Vagina (tissue), 2 donors: ENCODE measurements around the gene CCDC88A. TPM values are rescaled to one million over a fixed set of nuclear protein-coding genes. Genes with fewer than 3 reads are reported as not detected.
"Not testable (repeated sequence)": the region's sequence is repeated elsewhere in the genome, so short reads cannot be mapped to it uniquely, and the experiment has no call there.

Experiments
- DNase-seq, 2 donors: peaks; one replicate each; pipeline ENCODE4 v3.0.0-alpha.2; 2017; ENCODE audit errors: extremely low spot score in 2 of 2
- H3K27ac ChIP-seq: fragments of 200-600 bp; sonication (generic); one replicate; pipeline ENCODE4 v1.5.1; 2019
- H3K27me3 ChIP-seq: fragments of 200-600 bp; sonication (generic); one replicate; pipeline ENCODE4 v1.5.1; 2019
- H3K36me3 ChIP-seq, 2 donors: fragments of 200-600 bp; sonication (generic); one replicate each; pipeline ENCODE4 v1.5.1; 2017 to 2019
- H3K4me1 ChIP-seq: fragments of 200-600 bp; sonication (generic); one replicate; pipeline ENCODE4 v1.5.1; 2019
- H3K4me3 ChIP-seq, 2 donors: fragments of 200-600 bp; sonication (generic); 1 replicate in 1 of 2; 2 replicates in 1 of 2; pipeline ENCODE4 v1.5.1; 2016 to 2019
- H3K9me3 ChIP-seq: fragments of 200-600 bp; sonication (generic); one replicate; pipeline ENCODE4 v1.5.1; 2019
- POLR2A ChIP-seq, 2 donors: fragments of 450-650 bp; IDR thresholded peaks; one replicate each; pipeline ENCODE4 v1.6.1; 2017; ENCODE audit warnings: antibody characterized with exemption in 2 of 2, mild to moderate bottlenecking in 2 of 2, moderate library complexity in 2 of 2
- POLR2AphosphoS5 ChIP-seq, 2 donors: sonication (generic); formaldehyde crosslinking; IDR thresholded peaks; one replicate each; pipeline ENCODE4 v1.9.0; 2017; ENCODE audit warnings: antibody characterized with exemption in 2 of 2, mild to moderate bottlenecking in 2 of 2, low read depth in 1 of 2; ENCODE audit not compliant: insufficient read depth in 1 of 2
- intact Hi-C: fragments of 100-400 bp; cut with DNase I; formaldehyde crosslinking; loops from one replicate; pipeline ENCODE4 v1.15.1; 2023
- total RNA-seq: library from RNA; depleted of rRNA; stranded (reverse); fragments of >200 nt; gene quantifications from one replicate; pipeline ENCODE4 v1.2.3, GENCODE V29; 2016
- TF ChIP-seq, protein P1 (sequence below), 3 experiments: fragments of 450-650 bp in 2 of 3; fragments of 200-600 bp in 1 of 3; sonication (generic) in 1 of 3; IDR thresholded peaks; one replicate each; pipeline ENCODE4 v1.5.1; 2017 to 2019; ENCODE audit warnings: antibody characterized with exemption in 3 of 3, mild to moderate bottlenecking in 2 of 3, moderate library complexity in 2 of 3

Gene CCDC88A
- total RNA-seq, 1 donor from 2014 or later, result 34.9 TPM

DNA sequence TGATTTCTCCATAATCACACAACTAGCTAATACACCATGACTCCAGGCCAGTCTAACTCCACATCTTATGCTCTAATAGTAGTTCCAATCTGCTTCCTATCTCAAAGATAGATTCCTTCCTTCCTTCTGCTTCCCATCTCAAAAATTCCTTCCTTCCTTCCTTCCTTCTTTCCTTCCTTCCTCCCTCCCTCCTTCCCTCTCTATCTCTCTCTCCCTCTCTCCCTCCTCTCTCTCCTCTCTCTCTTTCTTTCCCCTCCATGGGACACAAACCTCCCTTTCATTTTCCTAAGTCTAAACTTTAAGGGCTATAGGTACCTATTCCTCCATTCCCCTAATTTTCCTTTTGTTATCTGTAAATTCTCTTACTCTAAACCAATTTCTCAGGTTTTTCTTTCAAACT is 62.5 kb downstream of the CCDC88A start:
- intact Hi-C loops, result no loop called here
- Histone ChIP-seq H3K27me3 (no peaks in the 10 kb centered on the region), H3K27ac (no peak overlapping the region), H3K4me1 (no peaks in the 10 kb centered on the region), H3K9me3 (no peaks in the 10 kb centered on the region), H3K4me3 (no peak overlapping the region), H3K36me3 (peaks cover 0 to 4% of the 10 kb centered on the region in 2 donors)
- DNase-seq, result no peak
- TF ChIP-seq, protein P1, sequence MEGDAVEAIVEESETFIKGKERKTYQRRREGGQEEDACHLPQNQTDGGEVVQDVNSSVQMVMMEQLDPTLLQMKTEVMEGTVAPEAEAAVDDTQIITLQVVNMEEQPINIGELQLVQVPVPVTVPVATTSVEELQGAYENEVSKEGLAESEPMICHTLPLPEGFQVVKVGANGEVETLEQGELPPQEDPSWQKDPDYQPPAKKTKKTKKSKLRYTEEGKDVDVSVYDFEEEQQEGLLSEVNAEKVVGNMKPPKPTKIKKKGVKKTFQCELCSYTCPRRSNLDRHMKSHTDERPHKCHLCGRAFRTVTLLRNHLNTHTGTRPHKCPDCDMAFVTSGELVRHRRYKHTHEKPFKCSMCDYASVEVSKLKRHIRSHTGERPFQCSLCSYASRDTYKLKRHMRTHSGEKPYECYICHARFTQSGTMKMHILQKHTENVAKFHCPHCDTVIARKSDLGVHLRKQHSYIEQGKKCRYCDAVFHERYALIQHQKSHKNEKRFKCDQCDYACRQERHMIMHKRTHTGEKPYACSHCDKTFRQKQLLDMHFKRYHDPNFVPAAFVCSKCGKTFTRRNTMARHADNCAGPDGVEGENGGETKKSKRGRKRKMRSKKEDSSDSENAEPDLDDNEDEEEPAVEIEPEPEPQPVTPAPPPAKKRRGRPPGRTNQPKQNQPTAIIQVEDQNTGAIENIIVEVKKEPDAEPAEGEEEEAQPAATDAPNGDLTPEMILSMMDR (IDR thresholded peaks at IDR 0.05), result no peak
- no peak for TF ChIP-seq POLR2A (IDR thresholded peaks at IDR 0.05)
- no peak for TF ChIP-seq POLR2AphosphoS5 (IDR thresholded peaks at IDR 0.05; ENCODE audit: insufficient read depth in 1 of 2, low read depth in 1 of 2)

DNA sequence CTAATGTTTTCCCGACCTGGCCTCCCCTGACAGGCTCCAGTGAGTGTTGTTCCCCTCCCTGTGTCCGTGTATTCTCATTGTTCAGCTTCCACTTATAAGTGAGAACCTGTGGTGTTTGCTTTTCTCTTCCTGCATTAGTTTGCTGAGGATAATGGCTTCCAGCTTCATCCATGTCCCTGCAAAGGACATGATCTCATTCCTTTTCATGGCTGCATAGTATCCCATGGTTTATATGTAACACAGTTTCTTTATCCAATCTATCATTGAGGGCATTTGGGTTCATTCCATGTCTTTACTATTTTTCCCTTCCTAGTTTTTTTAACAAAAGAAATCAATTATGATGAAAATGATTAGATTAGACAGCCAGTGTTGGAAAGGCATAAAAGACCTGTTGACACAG is 63.5 kb downstream of the CCDC88A start:
- H3K4me1 ChIP-seq, H3K4me3 ChIP-seq, H3K27me3 ChIP-seq, H3K36me3 ChIP-seq, DNase-seq, H3K27ac ChIP-seq, H3K9me3 ChIP-seq, intact Hi-C loops: not testable (repeated sequence)

DNA sequence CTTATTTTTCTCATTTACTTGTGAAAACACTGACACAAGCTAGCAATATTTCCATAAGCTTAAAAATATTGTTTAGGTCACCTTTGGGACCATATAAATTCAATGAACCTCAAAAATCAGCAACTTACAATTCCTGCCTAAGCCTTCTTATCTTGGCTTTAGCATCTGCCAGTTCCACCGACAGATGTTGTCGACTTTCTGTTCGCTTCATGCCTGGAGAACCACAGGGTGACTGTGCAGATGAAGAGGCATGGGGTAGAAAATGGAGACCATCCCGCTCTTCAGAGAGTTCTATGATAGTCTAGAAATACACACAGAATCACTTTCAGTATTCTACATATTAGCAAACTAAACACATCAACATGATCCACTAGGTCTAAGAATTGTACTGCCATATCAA is 64.2 kb downstream of the CCDC88A start:
- Histone ChIP-seq H3K9me3 (no peaks in the 10 kb centered on the region), H3K27ac (no peak overlapping the region), H3K36me3 (peaks cover 0 to 4% of the 10 kb centered on the region in 2 donors), H3K4me1 (no peaks in the 10 kb centered on the region), H3K27me3 (no peaks in the 10 kb centered on the region), H3K4me3 (no peak overlapping the region)
- DNase-seq, result no peak
- TF ChIP-seq, protein P1 (IDR thresholded peaks at IDR 0.05), result no peak
- TF ChIP-seq POLR2A (IDR thresholded peaks at IDR 0.05) (no peak), POLR2AphosphoS5 (IDR thresholded peaks at IDR 0.05; ENCODE audit: insufficient read depth in 1 of 2, low read depth in 1 of 2) (no peak)
- intact Hi-C loops, result no loop called here

- TF ChIP-seq, protein P1 (IDR thresholded peaks at IDR 0.05), result no peak
- TF ChIP-seq POLR2A (IDR thresholded peaks at IDR 0.05) (no peak), POLR2AphosphoS5 (IDR thresholded peaks at IDR 0.05; ENCODE audit: insufficient read depth in 1 of 2, low read depth in 1 of 2) (no peak)
- Histone ChIP-seq H3K36me3 (peaks cover 0 to 4% of the 10 kb centered on the region in 2 donors), H3K27me3 (no peaks in the 10 kb centered on the region), H3K27ac (no peak overlapping the region), H3K9me3 (no peaks in the 10 kb centered on the region), H3K4me1 (no peaks in the 10 kb centered on the region), H3K4me3 (no peak overlapping the region)
- DNase-seq, result no peak
- intact Hi-C loops, result no loop called here
Measured at GRCh38 chr2:55351672-55352071, 68.0 kb downstream of the CCDC88A start.

GRCh38 chr2:55345064-55345463 is 74.6 kb downstream of the CCDC88A start:
- Histone ChIP-seq H3K36me3 (peaks cover 0 to 17% of the 10 kb centered on the region in 2 donors), H3K27me3 (no peaks in the 10 kb centered on the region), H3K9me3 (no peaks in the 10 kb centered on the region), H3K4me3 (no peak overlapping the region), H3K27ac (no peak overlapping the region), H3K4me1 (no peaks in the 10 kb centered on the region)
- TF ChIP-seq POLR2AphosphoS5 (IDR thresholded peaks at IDR 0.05; ENCODE audit: insufficient read depth in 1 of 2, low read depth in 1 of 2) (no peak), POLR2A (IDR thresholded peaks at IDR 0.05) (no peak)
- TF ChIP-seq, protein P1 (IDR thresholded peaks at IDR 0.05), result no peak
- no peak for DNase-seq
- intact Hi-C loops, result no loop called here

- TF ChIP-seq POLR2A (IDR thresholded peaks at IDR 0.05) (no peak), POLR2AphosphoS5 (IDR thresholded peaks at IDR 0.05; ENCODE audit: insufficient read depth in 1 of 2, low read depth in 1 of 2) (no peak)
- TF ChIP-seq, protein P1 (IDR thresholded peaks at IDR 0.05), result no peak
- Histone ChIP-seq H3K9me3 (no peaks in the 10 kb centered on the region), H3K4me1 (no peaks in the 10 kb centered on the region), H3K4me3 (no peak overlapping the region), H3K27me3 (no peaks in the 10 kb centered on the region), H3K27ac (no peak overlapping the region), H3K36me3 (peaks cover 0 to 4% of the 10 kb centered on the region in 2 donors)
- DNase-seq, result no peak
- intact Hi-C loops, result no loop called here
Measured at GRCh38 chr2:55338268-55338667, 81.4 kb downstream of the CCDC88A start.
